Measurements from ENCODE around the gene HSD17B8.

The HSD17B8 gene

GRCh38 chr6:33192105-33192646, 12.3 kb upstream of the HSD17B8 start, which contains the start of gene COL11A2:
COL11A2 (minus strand) TSS chr6:33192467; CDS start chr6:33192240, 227 bp downstream.
- TF ChIP-seq FOXP2 (optimal IDR thresholded peaks at IDR 0.05; ENCODE audit: borderline replicate concordance, extremely low read depth, extremely low read length, insufficient read depth) = no peak
- TF ChIP-seq TAF1 (IDR thresholded peaks at IDR 0.05; ENCODE audit: borderline replicate concordance, insufficient read depth, low read length) = no peak
- TF ChIP-seq SIN3A (IDR thresholded peaks at IDR 0.05; ENCODE audit: borderline replicate concordance, insufficient read depth, low read length) = no peak
- TF ChIP-seq REST (IDR thresholded peaks at IDR 0.05; ENCODE audit: insufficient read depth in 1 of 2, low read depth in 2 of 2, low read length in 2 of 2) = no peak
- no peak for TF ChIP-seq POLR2AphosphoS5 (IDR thresholded peaks at IDR 0.05; ENCODE audit: low read depth, low read length)

- TF ChIP-seq FOXP2 (optimal IDR thresholded peaks at IDR 0.05; ENCODE audit: borderline replicate concordance, extremely low read depth, extremely low read length, insufficient read depth) (no peak), TAF1 (IDR thresholded peaks at IDR 0.05; ENCODE audit: borderline replicate concordance, insufficient read depth, low read length) (no peak), POLR2AphosphoS5 (IDR thresholded peaks at IDR 0.05; ENCODE audit: low read depth, low read length) (no peak), REST (IDR thresholded peaks at IDR 0.05; ENCODE audit: insufficient read depth in 1 of 2, low read depth in 2 of 2, low read length in 2 of 2) (no peak), SIN3A (IDR thresholded peaks at IDR 0.05; ENCODE audit: borderline replicate concordance, insufficient read depth, low read length) (no peak)
Measured at GRCh38 chr6:33192671-33193602, 11.5 kb upstream of the HSD17B8 start.

- TF ChIP-seq SIN3A (IDR thresholded peaks at IDR 0.05; ENCODE audit: borderline replicate concordance, insufficient read depth, low read length) = no peak
- no peak for TF ChIP-seq FOXP2 (optimal IDR thresholded peaks at IDR 0.05; ENCODE audit: borderline replicate concordance, extremely low read depth, extremely low read length, insufficient read depth)
- no peak for TF ChIP-seq POLR2AphosphoS5 (IDR thresholded peaks at IDR 0.05; ENCODE audit: low read depth, low read length)
- TF ChIP-seq REST (IDR thresholded peaks at IDR 0.05; ENCODE audit: insufficient read depth in 1 of 2, low read depth in 2 of 2, low read length in 2 of 2) = no peak
- TF ChIP-seq TAF1 (IDR thresholded peaks at IDR 0.05; ENCODE audit: borderline replicate concordance, insufficient read depth, low read length) = no peak
Measured at GRCh38 chr6:33193619-33194018, 10.8 kb upstream of the HSD17B8 start.

- no peak for TF ChIP-seq FOXP2 (optimal IDR thresholded peaks at IDR 0.05; ENCODE audit: borderline replicate concordance, extremely low read depth, extremely low read length, insufficient read depth)
- no peak for TF ChIP-seq TAF1 (IDR thresholded peaks at IDR 0.05; ENCODE audit: borderline replicate concordance, insufficient read depth, low read length)
- TF ChIP-seq SIN3A (IDR thresholded peaks at IDR 0.05; ENCODE audit: borderline replicate concordance, insufficient read depth, low read length) = no peak
- TF ChIP-seq REST (IDR thresholded peaks at IDR 0.05; ENCODE audit: insufficient read depth in 1 of 2, low read depth in 2 of 2, low read length in 2 of 2) = no peak
- no peak for TF ChIP-seq POLR2AphosphoS5 (IDR thresholded peaks at IDR 0.05; ENCODE audit: low read depth, low read length)
Measured at GRCh38 chr6:33194431-33194979, 9.9 kb upstream of the HSD17B8 start.
